ENCODE data around the gene ANXA2R.

ANXA2R gene

DNA sequence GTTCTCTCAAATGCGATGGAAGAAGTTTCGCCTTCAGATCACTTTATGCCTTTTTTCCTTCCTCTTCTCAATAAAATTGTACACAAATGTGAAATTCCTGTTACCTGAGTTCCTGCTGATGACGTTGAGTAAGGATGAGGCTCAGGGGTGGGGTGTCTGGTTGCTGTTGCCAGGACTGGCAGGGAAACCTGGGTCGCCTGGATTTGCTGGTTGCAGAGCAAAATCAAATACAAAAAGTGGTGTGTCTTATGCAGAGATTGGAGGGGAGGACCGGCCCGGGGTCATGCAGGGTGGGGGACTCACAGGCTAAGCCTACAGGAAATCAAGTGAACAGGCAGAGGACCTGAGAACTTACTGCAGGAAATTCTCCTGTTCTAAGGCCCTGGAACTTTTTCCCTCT lies 39.2 kb downstream of the ANXA2R start:
- TF ChIP-seq CTCF (IDR thresholded peaks at IDR 0.05; ENCODE audit: low read depth, low read length), result no peak
- no peak overlapping the region for H3K4me3 ChIP-seq (ENCODE audit: low read depth, low read length)

DNA sequence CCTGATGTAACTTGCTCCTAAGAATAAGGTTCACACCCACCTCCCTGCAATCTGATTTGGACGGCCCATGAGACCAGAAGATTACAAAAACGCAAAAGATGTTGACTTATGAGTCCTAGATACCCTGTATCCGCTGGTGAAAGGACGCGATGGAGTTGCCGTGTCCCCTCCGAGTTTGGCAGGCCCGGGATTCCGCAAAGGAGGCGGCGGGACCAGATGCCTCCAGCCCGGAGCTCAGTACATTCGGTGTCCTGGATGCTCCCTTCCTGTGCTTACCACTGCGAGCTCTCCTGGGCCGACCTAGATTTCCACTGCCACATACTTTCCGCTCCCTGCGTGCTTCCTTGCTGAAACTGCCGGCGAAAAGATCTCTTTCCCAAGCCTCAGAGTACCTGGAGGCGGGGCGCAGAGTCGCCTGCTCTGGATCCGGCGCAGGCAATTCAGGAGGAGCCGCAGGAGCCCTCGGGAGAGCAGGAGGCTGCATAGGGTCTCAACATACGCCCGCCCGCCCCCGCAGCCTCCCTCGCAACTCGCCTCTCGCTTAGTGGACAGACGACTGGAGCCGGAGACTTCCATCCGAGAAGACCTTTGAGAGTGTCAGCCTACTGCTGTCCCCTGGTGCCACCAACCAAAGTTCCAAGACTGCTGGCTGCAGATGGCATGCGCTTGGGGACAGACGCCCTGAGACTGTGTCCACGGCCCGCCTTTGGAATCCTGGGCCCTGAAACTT lies 39.8 kb downstream of the ANXA2R start:
- H3K4me3 ChIP-seq (ENCODE audit: low read depth, low read length), result peak overlapping the region; percentile 58
- TF ChIP-seq CTCF (IDR thresholded peaks at IDR 0.05; ENCODE audit: low read depth, low read length), result no peak

- no peak for TF ChIP-seq CTCF (IDR thresholded peaks at IDR 0.05; ENCODE audit: low read depth, low read length)
- peak overlapping the region; percentile 69 for H3K4me3 ChIP-seq (ENCODE audit: low read depth, low read length)
These were observed 44.8 kb downstream of the ANXA2R start for GRCh38 chr5:42995360-42995751.

GRCh38 chr5:42994555-42995359 lies 45.4 kb downstream of the ANXA2R start:
- peak overlapping the region; percentile 69 for H3K4me3 ChIP-seq (ENCODE audit: low read depth, low read length)
- TF ChIP-seq CTCF (IDR thresholded peaks at IDR 0.05; ENCODE audit: low read depth, low read length), result peak; percentile 88

GRCh38 chr5:42994246-42994554 lies 45.9 kb downstream of the ANXA2R start:
- no peak for TF ChIP-seq CTCF (IDR thresholded peaks at IDR 0.05; ENCODE audit: low read depth, low read length)
- H3K4me3 ChIP-seq (ENCODE audit: low read depth, low read length), result peak overlapping the region; percentile 69

- no peak for TF ChIP-seq CTCF (IDR thresholded peaks at IDR 0.05; ENCODE audit: low read depth, low read length)
- H3K4me3 ChIP-seq (ENCODE audit: low read depth, low read length), result peak overlapping the region; percentile 69
These were observed 46.4 kb downstream of the ANXA2R start for GRCh38 chr5:42993516-42994245.

Data from WI38 (cell line).